HepG2 (cell line): ENCODE measurements around the gene DNAJB12.

Source experiments
- CTCF ChIP-seq: sonication (generic); formaldehyde crosslinking; IDR thresholded peaks from 2 replicates; pipeline ENCODE4 v1.5.0; 2020; ENCODE audit warnings: mild to moderate bottlenecking, missing genetic modification reagents, moderate library complexity
- MED8 ChIP-seq: sonication (generic); formaldehyde crosslinking; IDR thresholded peaks from 2 replicates; pipeline ENCODE4 v1.8.1; 2023; ENCODE audit warnings: mild to moderate bottlenecking, missing genetic modification reagents; ENCODE audit not compliant: insufficient replicate concordance
- NFIC ChIP-seq: IDR thresholded peaks from 2 replicates; pipeline ENCODE4 v1.6.1; 2012; ENCODE audit warnings: mild to moderate bottlenecking, low read length, inconsistent platforms

- no peak for TF ChIP-seq CTCF
- TF ChIP-seq MED8 (CRISPR knock-in tag) = no peak
- no peak for TF ChIP-seq NFIC
These were observed 57.4 kb downstream of the DNAJB12 start for GRCh38 chr10:72297281-72297804.
